HepG2 (cell line): ENCODE data around the gene GPSM1. TPM values are rescaled to one million over a fixed set of nuclear protein-coding genes. Genes with fewer than 3 reads are reported as not detected.

Experiments used
- ATAC-seq: fragments of 200-7000 bp; cut with Tn5 transposase; 3 replicates; pipeline ENCODE4 v1.9.1; 2020; ENCODE audit warnings: mild to moderate bottlenecking, moderate library complexity
- BruUV-seq: library from RNA; stranded (reverse); fragments of 400-500 nt; replicated peaks from 2 replicates; lab custom pipeline; 2021; lab: Mats Ljungman, UMichigan
- CTCF ChIA-PET: fragments of 300-600 bp; formaldehyde crosslinking; extraction: SDS; loops from one replicate; lab custom pipeline; 2021; ENCODE audit warnings: low total read pairs, inconsistent platforms, low intra/inter-chr PET ratio; lab: Yijun Ruan, JAX
- POLR2A ChIA-PET: fragments of 350-600 bp; sonication (Branson Sonifier 250); formaldehyde crosslinking; loops from one replicate; lab custom pipeline; 2020; ENCODE audit warnings: antibody characterized with exemption, inconsistent platforms; lab: Yijun Ruan, JAX
- DNase-seq: peaks from one replicate; pipeline ENCODE4 v3.0.0-alpha.2; 2015; ENCODE audit warnings: low spot score
- FAIRE-seq: peaks from 3 replicates; lab custom pipeline; 2011; peaks lifted over from hg19 to GRCh38; lab: Jason Lieb, UNC
- H2AFZ ChIP-seq: one replicate; pipeline ENCODE4 v1.6.1; 2011; ENCODE audit warnings: low read length, inconsistent platforms
- H3K27ac ChIP-seq: fragments of 300-600 bp; 3 replicates; pipeline ENCODE4 v1.8.0; 2011; ENCODE audit warnings: mixed run types, mild to moderate bottlenecking, mixed read lengths, low read length, inconsistent platforms; ENCODE audit not compliant: insufficient read depth; ENCODE audit errors: extremely low read length
- H3K27me3 ChIP-seq, 2 experiments: fragments of 200-600 bp in 1 of 2; 2 replicates in 1 of 2; 3 replicates in 1 of 2; pipeline versions ENCODE4 v1.6.0 to v1.8.0; 2011; ENCODE audit warnings: low read length in 2 of 2, mild to moderate bottlenecking in 2 of 2, moderate library complexity in 2 of 2, inconsistent platforms in 1 of 2; ENCODE audit not compliant: insufficient read depth in 2 of 2, control insufficient read depth in 1 of 2
- H3K36me3 ChIP-seq, 2 experiments: fragments of 200-600 bp in 1 of 2; replicated peaks in 1 of 2; 2 replicates in 1 of 2; 3 replicates in 1 of 2; pipeline versions ENCODE4 v1.5.1 to v1.8.0; 2011; ENCODE audit warnings: low read length in 2 of 2, inconsistent platforms in 1 of 2; ENCODE audit not compliant: insufficient read depth in 2 of 2, control insufficient read depth in 1 of 2
- H3K4me1 ChIP-seq: 2 replicates; pipeline ENCODE4 v1.5.1; 2012; ENCODE audit warnings: low read length, inconsistent platforms; ENCODE audit not compliant: insufficient read depth
- H3K4me2 ChIP-seq: 2 replicates; pipeline ENCODE4 v1.6.0; 2011; ENCODE audit warnings: low read depth, low read length, inconsistent platforms
- H3K4me3 ChIP-seq, 3 experiments: fragments of 200-600 bp in 1 of 3; sonication (generic), shearing (Covaris generic) in 1 of 3; replicated peaks in 1 of 3; 2 replicates each; pipeline ENCODE4 v1.5.1; 2011 to 2016; ENCODE audit warnings: low read length in 3 of 3, inconsistent platforms in 2 of 3, low read depth in 2 of 3, mild to moderate bottlenecking in 2 of 3, control low read depth in 1 of 3, mixed read lengths in 1 of 3; ENCODE audit not compliant: insufficient read depth in 1 of 3
- H3K79me2 ChIP-seq: one replicate; pipeline ENCODE4 v1.6.1; 2011; ENCODE audit warnings: low read length, inconsistent platforms; ENCODE audit not compliant: insufficient read depth
- H3K9ac ChIP-seq: 2 replicates; pipeline ENCODE4 v1.6.0; 2011; ENCODE audit warnings: mild to moderate bottlenecking, low read depth, low read length, inconsistent platforms; ENCODE audit not compliant: insufficient read depth
- H3K9me3 ChIP-seq: 2 replicates; pipeline ENCODE4 v1.5.1; 2012; ENCODE audit warnings: mild to moderate bottlenecking, low read length
- H4K20me1 ChIP-seq: 2 replicates; pipeline ENCODE4 v1.6.0; 2011; ENCODE audit warnings: inconsistent platforms, mild to moderate bottlenecking, low read length, moderate library complexity; ENCODE audit not compliant: insufficient read depth
- CBX5 ChIP-seq: sonication (generic); formaldehyde crosslinking; IDR thresholded peaks from 2 replicates; pipeline ENCODE4 v1.4.0; 2020; ENCODE audit warnings: missing genetic modification reagents, borderline replicate concordance
- FOXP1 ChIP-seq, 2 experiments: fragments of 450-650 bp in 1 of 2; IDR thresholded peaks; 2 replicates each; pipeline ENCODE4 v1.6.1; 2017 to 2018; ENCODE audit warnings: antibody characterized with exemption in 1 of 2
- HBP1 ChIP-seq: IDR thresholded peaks from 2 replicates; pipeline ENCODE4 v1.6.1; 2016; ENCODE audit warnings: low read depth, control low read depth
- HMGA1 ChIP-seq: sonication (generic); formaldehyde crosslinking; conservative IDR thresholded peaks from 2 replicates; pipeline ENCODE4 v1.4.0; 2020; ENCODE audit warnings: missing genetic modification reagents
- KAT7 ChIP-seq: IDR thresholded peaks from 2 replicates; pipeline ENCODE4 v1.6.1; 2018; ENCODE audit warnings: borderline replicate concordance, missing compliant biosample characterization
- KLF9 ChIP-seq: IDR thresholded peaks from 2 replicates; pipeline ENCODE4 v1.6.1; 2016; ENCODE audit warnings: low read depth
- LCORL ChIP-seq, 2 experiments: fragments of 450-650 bp in 1 of 2; sonication (generic) in 1 of 2; formaldehyde crosslinking in 1 of 2; IDR thresholded peaks; 2 replicates each; pipeline versions ENCODE4 v1.5.0 to v1.6.1; 2017 to 2020; ENCODE audit warnings: antibody characterized with exemption in 1 of 2, missing genetic modification reagents in 1 of 2
- MAF1 ChIP-seq: sonication (generic); formaldehyde crosslinking; IDR thresholded peaks from 2 replicates; pipeline ENCODE4 v1.5.0; 2020; ENCODE audit warnings: missing genetic modification reagents, borderline replicate concordance
- MXI1 ChIP-seq: IDR thresholded peaks from 3 replicates; pipeline ENCODE4 v1.6.1; 2012; ENCODE audit warnings: low read depth, low read length, inconsistent platforms, borderline replicate concordance
- NR2F6 ChIP-seq, 2 experiments: IDR thresholded peaks; 2 replicates each; pipeline ENCODE4 v1.6.1; 2016; ENCODE audit warnings: antibody characterized with exemption in 1 of 2, mild to moderate bottlenecking in 1 of 2
- SAFB2 ChIP-seq: sonication (generic); formaldehyde crosslinking; IDR thresholded peaks from 2 replicates; pipeline ENCODE4 v1.5.1; 2020; ENCODE audit warnings: missing genetic modification reagents, low read depth, mild to moderate bottlenecking, borderline replicate concordance
- SUZ12 ChIP-seq: fragments of 150-350 bp; IDR thresholded peaks from 2 replicates; pipeline ENCODE4 v1.6.1; 2014; ENCODE audit warnings: low read depth, low read length
- ZC3H4 ChIP-seq: sonication (generic); formaldehyde crosslinking; IDR thresholded peaks from 2 replicates; pipeline ENCODE4 v1.4.0; 2020; ENCODE audit warnings: missing genetic modification reagents, borderline replicate concordance
- ZKSCAN8 ChIP-seq: IDR thresholded peaks from 2 replicates; pipeline ENCODE4 v1.6.1; 2016; ENCODE audit warnings: borderline replicate concordance, missing genetic modification reagents, missing compliant biosample characterization
- ZNF205 ChIP-seq: IDR thresholded peaks from 2 replicates; pipeline ENCODE4 v1.6.1; 2018; ENCODE audit warnings: missing biosample characterization, missing genetic modification reagents
- ZNF207 ChIP-seq: fragments of 450-650 bp; IDR thresholded peaks from 2 replicates; pipeline ENCODE4 v1.6.1; 2016; ENCODE audit warnings: antibody characterized with exemption, borderline replicate concordance
- ZNF546 ChIP-seq: sonication (generic); formaldehyde crosslinking; conservative IDR thresholded peaks from 2 replicates; pipeline ENCODE4 v1.8.1; 2023; ENCODE audit warnings: mild to moderate bottlenecking, missing genetic modification reagents
- ZNF552 ChIP-seq: sonication (generic); formaldehyde crosslinking; IDR thresholded peaks from 2 replicates; pipeline ENCODE4 v1.9.0; 2022; ENCODE audit warnings: missing genetic modification reagents, mild to moderate bottlenecking, borderline replicate concordance
- ZNF589 ChIP-seq: sonication (generic); formaldehyde crosslinking; conservative IDR thresholded peaks from 2 replicates; pipeline ENCODE4 v1.8.0; 2022; ENCODE audit warnings: mild to moderate bottlenecking, moderate library complexity, missing genetic modification reagents
- ZNF607 ChIP-seq: sonication (generic); formaldehyde crosslinking; IDR thresholded peaks from 2 replicates; pipeline ENCODE4 v1.5.1; 2020; ENCODE audit warnings: missing genetic modification reagents, mild to moderate bottlenecking, borderline replicate concordance
- ZNF782 ChIP-seq: sonication (generic); formaldehyde crosslinking; IDR thresholded peaks from 2 replicates; pipeline ENCODE4 v1.4.0; 2020; ENCODE audit warnings: missing genetic modification reagents, mild to moderate bottlenecking, borderline replicate concordance
- ZNF879 ChIP-seq: sonication (generic); formaldehyde crosslinking; IDR thresholded peaks from 2 replicates; pipeline ENCODE4 v1.8.1; 2023; ENCODE audit warnings: missing genetic modification reagents
- ZSCAN25 ChIP-seq: sonication (generic); formaldehyde crosslinking; IDR thresholded peaks from 2 replicates; pipeline ENCODE4 v1.8.0; 2022; ENCODE audit warnings: mild to moderate bottlenecking, missing genetic modification reagents
- WGBS: methylation state at CpG from one replicate; pipeline ENCODE4 v1.1.6; 2017; ENCODE audit warnings: low lambda C conversion rate; 5-methylcytosine and 5-hydroxymethylcytosine counted together
- in situ Hi-C: cut with HindIII; loops from 2 replicates; pipeline ENCODE4 v1.10.0; 2017; ENCODE audit warnings: low pct_unique_long_range_greater_than_20kb; ENCODE audit not compliant: extremely low pct_ligation_motif_present
- intact Hi-C: fragments of 100-400 bp; cut with micrococcal nuclease; formaldehyde crosslinking; loops from one replicate; pipeline ENCODE4 v1.10.0; 2022; ENCODE audit not compliant: unreplicated experiment
- polyA plus RNA-seq, 8 experiments: library from polyadenylated mRNA; depleted of rRNA in 3 of 8; stranded (reverse) in 7 of 8; unstranded in 1 of 8; fragments of >200 nt; fragmentation: Illumina TruSeq in 4 of 8; extraction: Trizol in 4 of 8; gene quantifications; 2 replicates each; pipeline versions ENCODE4 v1.2.1 to v1.2.3, GENCODE V29; 2011 to 2016; ENCODE audit warnings: low read depth in 4 of 8, missing spikeins in 1 of 8, mixed read lengths in 1 of 8; ENCODE audit not compliant: insufficient read depth in 1 of 8
- total RNA-seq, 5 experiments: library from RNA; depleted of rRNA; stranded (reverse); fragments of >200 nt; fragmentation: Illumina TruSeq; extraction: Trizol; gene quantifications; 2 replicates each; pipeline ENCODE4 v1.2.3, GENCODE V29; 2016; ENCODE audit warnings: low read depth in 1 of 5

GPSM1 gene
- total and polyA plus RNA-seq, 2 of the 13 experiments (the other 11 are each of a cell fraction or from before 2014, with no cell fraction given), result 1.0 to 2.4 TPM

- ATAC-seq, result no peak
- no peak for FAIRE-seq
- no TSS peak for BruUV-seq
- no peak for TF ChIP-seq HMGA1 (CRISPR knock-in tag)
- TF ChIP-seq ZC3H4 (CRISPR knock-in tag), result no peak
- no peak for TF ChIP-seq ZKSCAN8
- no peak for TF ChIP-seq ZNF782 (CRISPR knock-in tag)
- TF ChIP-seq ZNF879 (CRISPR knock-in tag), result no peak
- TF ChIP-seq KLF9 (CRISPR knock-in tag), result no peak
- TF ChIP-seq ZNF589 (CRISPR knock-in tag), result no peak
- TF ChIP-seq CBX5 (CRISPR knock-in tag), result no peak
- TF ChIP-seq MAF1, result no peak
- TF ChIP-seq FOXP1 (IDR thresholded peaks at IDR 0.05), result 0 out of 2 replicates have a peak, but pooled peaks have one; percentile 4
- TF ChIP-seq FOXP1 (CRISPR knock-in tag; IDR thresholded peaks at IDR 0.05), result no peak
- no peak for TF ChIP-seq ZNF205 (CRISPR knock-in tag)
- 0 out of 2 replicates have a peak, but pooled peaks have one; percentile 21 for TF ChIP-seq ZNF207
- TF ChIP-seq SUZ12, result no peak
- TF ChIP-seq SAFB2 (CRISPR knock-in tag), result no peak
- no peak for TF ChIP-seq ZSCAN25 (CRISPR knock-in tag)
- no peak for TF ChIP-seq KAT7 (CRISPR knock-in tag)
- TF ChIP-seq LCORL (IDR thresholded peaks at IDR 0.05), result 0 out of 2 replicates have a peak, but pooled peaks have one; percentile 3
- TF ChIP-seq LCORL (CRISPR knock-in tag; IDR thresholded peaks at IDR 0.05), result no peak
- no peak for TF ChIP-seq NR2F6 (IDR thresholded peaks at IDR 0.05)
- TF ChIP-seq NR2F6 (CRISPR knock-in tag; IDR thresholded peaks at IDR 0.05), result no peak
- no peak for TF ChIP-seq HBP1 (CRISPR knock-in tag)
- TF ChIP-seq ZNF607 (CRISPR knock-in tag), result no peak
- no peak for TF ChIP-seq ZNF546 (CRISPR knock-in tag)
- no peak for TF ChIP-seq MXI1
- no peak for TF ChIP-seq ZNF552 (CRISPR knock-in tag)
These were observed 19.2 kb upstream of the GPSM1 start for GRCh38 chr9:136308006-136308701.

More at GRCh38 chr9:136308006-136308701, 19.2 kb upstream of the GPSM1 start:
- POLR2A ChIA-PET, result no interaction called here
- CTCF ChIA-PET, result no interaction called here
- DNase-seq, result no peak
- Histone ChIP-seq H3K4me3 (no peak overlapping the region), H3K36me3 (no peaks in the 10 kb centered on the region), H4K20me1 (no peaks in the 10 kb centered on the region), H3K27ac (no peak overlapping the region), H3K79me2 (no peaks in the 10 kb centered on the region), H2AFZ (no peak overlapping the region), H3K9me3 (no peaks in the 10 kb centered on the region), H3K4me1 (peaks cover 63% of the 10 kb centered on the region), H3K4me2 (no peak overlapping the region), H3K27me3 (peaks cover 3 to 20% of the 10 kb centered on the region in 2 experiments), H3K9ac (no peak overlapping the region)
- in situ Hi-C loops (no loop called here), intact Hi-C loops (no loop called here)
- WGBS, result 60% methylated on average over 3 of the region's 4 CpGs
